DND-41 (cell line): ENCODE data around the gene ZNF526.

ENCODE experiments used
- ATAC-seq: fragments of 200-7000 bp; cut with Tn5 transposase; 3 replicates; pipeline ENCODE4 v1.9.1; 2021; ENCODE audit warnings: low read depth; ENCODE audit not compliant: insufficient read depth
- DNase-seq: peaks from one replicate; pipeline ENCODE4 v3.0.0-alpha.2; 2020
- H2AFZ ChIP-seq: 2 replicates; pipeline ENCODE4 v1.6.0; 2012; ENCODE audit warnings: low read depth, low read length
- H3K27ac ChIP-seq: 2 replicates; pipeline ENCODE4 v1.5.1; 2012; ENCODE audit warnings: low read length, inconsistent platforms
- H3K27me3 ChIP-seq: fragments of 200-600 bp; sonication (generic); 2 replicates; pipeline ENCODE4 v1.6.0; 2012; ENCODE audit warnings: low read length, mild to moderate bottlenecking, inconsistent platforms; ENCODE audit not compliant: insufficient read depth, poor library complexity
- H3K36me3 ChIP-seq: 2 replicates; pipeline ENCODE4 v1.5.1; 2012; ENCODE audit warnings: low read length, inconsistent platforms; ENCODE audit not compliant: insufficient read depth
- H3K4me1 ChIP-seq: 2 replicates; pipeline ENCODE4 v1.5.1; 2012; ENCODE audit warnings: mild to moderate bottlenecking, low read length; ENCODE audit not compliant: insufficient read depth
- H3K4me2 ChIP-seq: 2 replicates; pipeline ENCODE4 v1.6.0; 2012; ENCODE audit warnings: mild to moderate bottlenecking, moderate library complexity, low read length, inconsistent platforms; ENCODE audit not compliant: insufficient read depth
- H3K4me3 ChIP-seq, 2 experiments: fragments of 200-600 bp in 1 of 2; shearing (Covaris generic) in 1 of 2; 2 replicates each; pipeline ENCODE4 v1.5.1; 2012 to 2016; ENCODE audit warnings: inconsistent platforms in 2 of 2, low read length in 2 of 2, mild to moderate bottlenecking in 2 of 2, low read depth in 1 of 2, moderate library complexity in 1 of 2
- H3K79me2 ChIP-seq: 2 replicates; pipeline ENCODE4 v1.6.0; 2012; ENCODE audit warnings: low read length, inconsistent platforms; ENCODE audit not compliant: insufficient read depth
- H3K9ac ChIP-seq: 2 replicates; pipeline ENCODE4 v1.6.0; 2012; ENCODE audit warnings: low read depth, mild to moderate bottlenecking, inconsistent platforms, low read length, moderate library complexity
- H3K9me3 ChIP-seq: 2 replicates; pipeline ENCODE4 v1.5.1; 2012; ENCODE audit warnings: low read length, moderate library complexity, mild to moderate bottlenecking, inconsistent platforms; ENCODE audit not compliant: insufficient read depth, severe bottlenecking
- H4K20me1 ChIP-seq: 2 replicates; pipeline ENCODE4 v1.6.0; 2012; ENCODE audit warnings: low read length; ENCODE audit not compliant: insufficient read depth
- CTCF ChIP-seq: IDR thresholded peaks from 2 replicates; pipeline ENCODE4 v1.5.1; 2012; ENCODE audit warnings: borderline replicate concordance, low read length, moderate library complexity, mild to moderate bottlenecking; ENCODE audit not compliant: poor library complexity, severe bottlenecking; ENCODE audit errors: extremely low read depth
- EZH2 ChIP-seq: IDR thresholded peaks from 3 replicates; pipeline ENCODE4 v1.6.1; 2012; ENCODE audit warnings: borderline replicate concordance, low read depth, mild to moderate bottlenecking, moderate library complexity, low read length, inconsistent platforms; ENCODE audit not compliant: severe bottlenecking

ZNF526 gene

GRCh38 chr19:42247640-42248199 is 27.6 kb downstream of the ZNF526 start:
- Histone ChIP-seq H3K27ac (no peak overlapping the region), H3K79me2 (peaks cover 40% of the 10 kb centered on the region), H3K4me2 (no peak overlapping the region), H3K27me3 (no peaks in the 10 kb centered on the region), H4K20me1 (peaks cover 28% of the 10 kb centered on the region), H3K9ac (no peak overlapping the region), H3K4me1 (peaks cover 27% of the 10 kb centered on the region), H3K4me3 (no peak overlapping the region), H2AFZ (no peak overlapping the region), H3K9me3 (no peaks in the 10 kb centered on the region), H3K36me3 (peaks cover 28% of the 10 kb centered on the region)
- TF ChIP-seq EZH2: no peak
- TF ChIP-seq CTCF: no peak
- DNase-seq (no peak), ATAC-seq (no peak)

GRCh38 chr19:42248270-42249148 is 28.4 kb downstream of the ZNF526 start:
- peaks cover 28% of the 10 kb centered on the region for H3K36me3 ChIP-seq
- H3K4me3 ChIP-seq: no peak overlapping the region
- peaks cover 33% of the 10 kb centered on the region for H3K4me1 ChIP-seq
- H3K9ac ChIP-seq: no peak overlapping the region
- no peak overlapping the region for H3K4me2 ChIP-seq
- TF ChIP-seq CTCF: no peak
- no peak for TF ChIP-seq EZH2
- peaks cover 31% of the 10 kb centered on the region for H4K20me1 ChIP-seq
- no peak overlapping the region for H2AFZ ChIP-seq
- no peak overlapping the region for H3K27ac ChIP-seq
- peaks cover 46% of the 10 kb centered on the region for H3K79me2 ChIP-seq
- ATAC-seq: no peak
- no peak for DNase-seq
- no peaks in the 10 kb centered on the region for H3K27me3 ChIP-seq
- H3K9me3 ChIP-seq: no peaks in the 10 kb centered on the region

- Histone ChIP-seq H3K4me2 (no peak overlapping the region), H3K27ac (no peak overlapping the region), H3K4me1 (peaks cover 28% of the 10 kb centered on the region), H3K9ac (no peak overlapping the region), H3K9me3 (no peaks in the 10 kb centered on the region), H3K4me3 (no peak overlapping the region), H3K36me3 (peaks cover 28% of the 10 kb centered on the region), H4K20me1 (peaks cover 31% of the 10 kb centered on the region), H2AFZ (no peak overlapping the region), H3K27me3 (no peaks in the 10 kb centered on the region), H3K79me2 (peaks cover 45% of the 10 kb centered on the region)
- no peak for TF ChIP-seq EZH2
- no peak for TF ChIP-seq CTCF
- DNase-seq: no peak
- ATAC-seq: no peak
These were observed 29.1 kb downstream of the ZNF526 start for GRCh38 chr19:42249149-42249750.
